RCC 7860 (cell line): ENCODE measurements around the gene ZDHHC23.

ENCODE experiments used
- DNase-seq: peaks from one replicate; pipeline ENCODE4 v3.0.0-alpha.2; 2015; ENCODE audit warnings: low spot score
- FAIRE-seq: peaks from 2 replicates; lab custom pipeline; 2012; peaks lifted over from hg19 to GRCh38; lab: Jason Lieb, UNC

Gene ZDHHC23, protein sequence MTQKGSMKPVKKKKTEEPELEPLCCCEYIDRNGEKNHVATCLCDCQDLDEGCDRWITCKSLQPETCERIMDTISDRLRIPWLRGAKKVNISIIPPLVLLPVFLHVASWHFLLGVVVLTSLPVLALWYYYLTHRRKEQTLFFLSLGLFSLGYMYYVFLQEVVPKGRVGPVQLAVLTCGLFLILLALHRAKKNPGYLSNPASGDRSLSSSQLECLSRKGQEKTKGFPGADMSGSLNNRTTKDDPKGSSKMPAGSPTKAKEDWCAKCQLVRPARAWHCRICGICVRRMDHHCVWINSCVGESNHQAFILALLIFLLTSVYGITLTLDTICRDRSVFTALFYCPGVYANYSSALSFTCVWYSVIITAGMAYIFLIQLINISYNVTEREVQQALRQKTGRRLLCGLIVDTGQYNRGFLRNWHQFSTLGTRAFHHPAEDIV

GRCh38 chr3:113947372-113948014 lies at the start of gene ZDHHC23:
Gene ZDHHC23, plus strand, starts transcription at chr3:113948013. Its CDS starts 790 bp downstream, at chr3:113948803.
- FAIRE-seq (no peak), DNase-seq (peak; percentile 51)

GRCh38 chr3:113898892-113899291 lies 48.9 kb upstream of the ZDHHC23 start:
- FAIRE-seq: no peak
- DNase-seq: no peak

DNA sequence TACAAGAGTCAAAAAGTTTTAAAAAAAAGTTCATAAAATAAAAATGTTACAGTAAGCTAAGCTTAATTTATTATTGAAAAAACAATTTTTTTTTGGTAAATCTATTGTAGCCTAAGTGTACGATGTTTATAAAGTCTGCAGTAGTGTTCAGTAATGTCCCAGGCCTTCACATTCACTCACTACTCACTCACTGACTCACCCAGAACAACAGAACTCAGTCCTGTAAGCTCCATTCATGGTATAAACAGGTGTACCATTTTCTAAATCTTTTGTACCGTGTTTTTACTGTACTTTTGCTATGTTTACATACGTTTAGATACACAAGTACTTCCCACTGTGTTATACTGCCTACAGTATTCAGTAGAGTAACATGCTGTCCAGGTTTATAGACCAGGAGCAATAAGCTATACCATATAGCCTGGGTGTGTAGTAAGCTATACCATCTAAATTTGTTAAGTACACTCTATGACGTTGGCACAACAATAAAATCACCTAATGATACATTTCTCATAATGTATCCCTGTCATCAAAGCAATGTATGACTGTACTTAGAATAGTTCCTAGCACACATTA lies 41.2 kb upstream of the ZDHHC23 start:
- FAIRE-seq (no peak), DNase-seq (peak; percentile 1)

GRCh38 chr3:113908133-113908532 lies 39.7 kb upstream of the ZDHHC23 start:
- DNase-seq (no peak), FAIRE-seq (no peak)

DNA sequence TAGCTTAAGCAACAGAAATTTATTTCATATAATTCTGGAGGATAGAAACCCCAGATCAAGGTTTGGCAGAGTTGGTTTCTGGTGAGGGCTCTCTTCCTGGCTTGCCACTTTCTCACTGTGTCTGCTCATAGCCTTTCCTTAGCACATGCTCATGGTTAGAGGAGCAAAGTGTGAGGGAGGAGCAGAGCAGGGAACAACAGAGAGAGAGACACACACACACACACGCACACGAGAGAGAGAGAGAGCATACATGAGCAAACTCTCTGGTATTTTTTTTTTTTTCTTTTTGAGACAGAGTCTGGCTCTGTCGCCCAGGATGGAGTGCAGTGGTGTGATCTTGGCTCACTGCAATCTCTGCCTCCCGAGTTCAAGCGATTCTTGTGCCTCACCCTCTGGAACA lies 36.8 kb upstream of the ZDHHC23 start:
- FAIRE-seq (no peak), DNase-seq (no peak)

- FAIRE-seq (peak; percentile 72), DNase-seq (peak; percentile 56)
Measured at GRCh38 chr3:113912552-113913236, 35.1 kb upstream of the ZDHHC23 start.

GRCh38 chr3:113914646-113915045 lies 33.2 kb upstream of the ZDHHC23 start:
- FAIRE-seq (no peak), DNase-seq (no peak)

GRCh38 chr3:113927556-113927955 lies 20.3 kb upstream of the ZDHHC23 start:
- FAIRE-seq: no peak
- DNase-seq: no peak

DNA sequence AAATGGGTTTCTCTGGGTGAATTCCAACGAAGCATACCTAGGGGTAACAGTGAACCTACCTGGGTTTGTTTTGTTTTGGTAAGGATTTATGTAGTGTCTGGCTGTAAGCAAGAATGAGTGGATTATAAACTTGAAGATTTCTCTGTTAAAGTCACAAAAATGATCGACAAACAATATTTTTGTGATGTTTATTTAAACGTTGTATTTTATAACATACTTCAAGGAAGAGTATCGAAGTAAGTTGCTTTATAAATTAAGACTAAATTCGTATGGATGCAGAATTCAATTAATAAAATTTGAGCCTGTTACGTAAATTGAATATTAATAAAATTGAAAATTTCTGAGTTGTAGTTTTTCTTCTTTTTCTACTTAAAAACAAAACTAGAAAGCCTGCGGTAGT lies 982 bp upstream of the ZDHHC23 start:
- no peak for DNase-seq
- peak; percentile 4 for FAIRE-seq

DNA sequence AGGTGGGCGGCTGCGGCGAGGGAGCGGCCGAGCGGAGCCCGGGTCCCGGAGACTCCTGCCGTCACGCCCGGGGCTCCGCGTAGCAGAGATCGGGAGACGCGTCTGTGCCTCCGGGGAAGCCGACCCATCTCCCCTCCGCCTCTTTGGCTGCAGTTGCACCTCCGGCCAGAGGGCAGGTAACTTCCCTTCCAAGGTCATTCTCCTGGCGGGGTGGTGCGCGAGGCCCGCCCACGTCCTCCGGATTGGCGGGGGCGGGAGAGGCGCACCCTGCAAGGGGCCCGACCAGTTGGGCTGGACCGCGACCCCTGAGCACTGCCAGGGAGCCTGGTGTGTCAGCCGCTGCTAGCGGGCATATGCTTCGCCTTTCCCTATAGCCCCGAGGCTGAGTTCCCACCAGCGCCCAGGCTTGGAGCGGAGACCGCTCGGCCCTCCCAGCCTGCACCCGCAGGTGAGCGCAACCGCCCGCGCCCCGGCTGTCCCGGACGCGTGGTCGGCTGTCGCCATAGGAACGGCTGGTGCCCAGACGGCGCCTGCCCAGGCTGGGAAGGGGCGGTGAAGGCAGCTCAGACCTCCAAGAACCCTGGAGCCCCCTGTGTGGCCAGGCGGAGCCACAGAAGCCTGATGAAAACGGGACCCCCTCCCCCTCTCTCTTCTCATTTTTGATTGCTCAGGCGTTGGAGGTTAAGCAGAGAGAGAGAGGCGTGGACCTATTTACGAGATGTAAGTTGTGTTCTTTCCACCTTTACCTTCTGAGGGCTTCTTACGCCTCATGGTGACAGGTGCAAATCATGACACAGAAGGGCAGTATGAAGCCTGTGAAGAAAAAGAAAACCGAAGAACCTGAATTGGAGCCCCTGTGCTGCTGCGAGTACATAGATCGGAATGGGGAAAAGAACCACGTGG lies 453 bp downstream of the ZDHHC23 start:
- DNase-seq: no peak
- FAIRE-seq: no peak

GRCh38 chr3:113952921-113953320 lies 5.1 kb downstream of the ZDHHC23 start:
- FAIRE-seq (no peak), DNase-seq (no peak)

DNA sequence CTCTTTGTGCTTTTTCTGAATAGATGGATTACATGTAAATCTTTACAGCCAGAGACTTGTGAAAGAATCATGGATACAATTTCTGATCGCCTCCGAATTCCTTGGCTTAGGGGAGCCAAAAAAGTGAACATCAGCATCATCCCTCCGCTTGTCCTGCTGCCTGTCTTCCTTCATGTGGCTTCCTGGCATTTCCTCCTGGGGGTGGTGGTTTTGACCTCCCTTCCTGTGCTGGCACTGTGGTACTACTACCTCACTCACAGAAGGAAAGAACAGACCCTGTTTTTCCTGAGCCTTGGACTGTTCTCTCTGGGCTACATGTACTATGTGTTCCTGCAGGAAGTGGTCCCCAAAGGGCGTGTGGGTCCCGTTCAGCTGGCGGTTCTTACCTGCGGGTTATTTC lies 5.9 kb downstream of the ZDHHC23 start:
- DNase-seq (no peak), FAIRE-seq (no peak)

DNA sequence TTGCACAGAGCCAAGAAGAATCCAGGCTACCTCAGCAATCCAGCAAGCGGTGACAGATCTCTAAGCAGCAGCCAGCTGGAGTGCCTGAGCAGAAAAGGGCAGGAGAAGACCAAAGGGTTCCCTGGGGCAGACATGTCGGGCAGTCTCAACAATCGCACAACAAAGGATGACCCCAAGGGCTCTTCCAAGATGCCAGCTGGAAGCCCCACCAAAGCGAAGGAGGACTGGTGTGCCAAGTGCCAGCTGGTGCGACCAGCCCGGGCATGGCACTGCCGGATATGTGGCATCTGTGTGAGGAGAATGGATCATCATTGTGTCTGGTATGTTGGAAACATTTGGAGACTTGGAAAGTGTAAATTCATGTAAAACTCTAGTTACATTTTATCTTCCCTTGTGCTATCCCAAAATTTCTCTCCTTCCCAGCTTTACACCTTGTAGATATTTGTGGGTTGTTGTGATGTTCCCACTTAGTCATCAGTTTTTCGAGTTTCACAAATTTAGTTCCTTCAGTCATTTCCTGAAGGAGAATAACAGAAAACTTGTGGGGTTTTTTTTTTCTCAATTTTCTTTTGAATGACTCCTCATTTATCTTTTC lies 6.4 kb downstream of the ZDHHC23 start:
- DNase-seq (no peak), FAIRE-seq (no peak)

GRCh38 chr3:113963879-113964278 lies 16.1 kb downstream of the ZDHHC23 start:
- DNase-seq (no peak), FAIRE-seq (no peak)

DNA sequence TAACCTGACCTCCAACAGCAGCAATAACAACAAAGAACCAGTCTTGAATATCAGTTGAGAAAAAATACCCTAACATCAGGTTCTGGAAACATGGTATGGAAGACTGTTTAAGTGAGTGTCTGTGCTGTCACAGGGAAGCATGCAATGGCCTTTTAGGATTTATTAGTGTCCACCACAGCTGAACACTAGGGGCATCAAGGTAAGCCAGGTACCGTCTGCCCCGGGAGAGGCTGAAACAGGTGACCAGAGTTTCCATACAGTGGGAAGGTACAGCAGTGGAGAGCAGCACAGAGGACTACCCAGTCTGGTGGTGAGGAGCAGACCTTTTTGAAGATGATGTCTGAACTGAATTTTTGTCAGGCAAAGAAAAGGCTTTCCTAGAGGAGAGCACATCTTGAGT lies 18.4 kb downstream of the ZDHHC23 start:
- DNase-seq: no peak
- FAIRE-seq: no peak

- FAIRE-seq (no peak), DNase-seq (no peak)
Measured at GRCh38 chr3:113968986-113969385, 21.2 kb downstream of the ZDHHC23 start.

DNA sequence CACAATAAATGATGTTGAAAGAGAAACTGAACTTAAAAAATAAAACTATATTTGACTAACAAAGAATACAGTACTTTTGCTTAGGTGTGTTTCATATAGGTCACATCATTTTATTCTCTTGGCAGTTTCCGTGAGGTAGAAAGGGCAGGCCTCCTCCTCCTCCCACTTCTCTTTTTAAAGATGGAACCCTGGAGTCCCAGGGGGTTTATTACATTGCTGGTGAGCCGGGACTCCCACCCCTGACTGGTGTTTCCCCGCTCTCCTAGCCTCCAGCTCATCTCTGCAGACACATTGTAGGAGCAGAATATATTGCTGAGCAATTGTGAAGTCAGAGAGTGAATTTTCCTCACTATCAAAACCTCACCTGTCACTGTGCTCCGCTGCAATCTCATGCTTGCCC lies 30.0 kb downstream of the ZDHHC23 start:
- no peak for FAIRE-seq
- no peak for DNase-seq

- FAIRE-seq: no peak
- no peak for DNase-seq
Measured at GRCh38 chr3:113979916-113980315, 32.1 kb downstream of the ZDHHC23 start.

DNA sequence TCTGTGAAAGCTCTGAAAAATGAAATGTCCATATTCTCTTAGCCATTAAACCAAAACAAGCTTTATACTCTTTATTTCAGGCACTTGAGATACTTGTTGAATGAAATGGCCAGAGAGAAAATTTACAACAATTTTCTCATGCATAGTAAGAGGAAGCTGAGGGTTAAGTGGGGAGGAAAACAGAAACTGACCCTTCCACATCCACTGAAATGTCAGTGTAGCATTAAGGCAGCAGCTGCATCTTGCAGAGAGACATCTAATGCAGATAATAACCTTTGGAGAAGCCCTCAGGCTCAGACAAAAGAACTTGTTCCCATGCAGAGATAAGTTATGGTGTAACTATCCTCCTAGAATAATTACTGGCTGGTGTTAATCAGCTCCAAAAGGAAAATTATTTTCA lies 34.0 kb downstream of the ZDHHC23 start:
- no peak for DNase-seq
- no peak for FAIRE-seq

DNA sequence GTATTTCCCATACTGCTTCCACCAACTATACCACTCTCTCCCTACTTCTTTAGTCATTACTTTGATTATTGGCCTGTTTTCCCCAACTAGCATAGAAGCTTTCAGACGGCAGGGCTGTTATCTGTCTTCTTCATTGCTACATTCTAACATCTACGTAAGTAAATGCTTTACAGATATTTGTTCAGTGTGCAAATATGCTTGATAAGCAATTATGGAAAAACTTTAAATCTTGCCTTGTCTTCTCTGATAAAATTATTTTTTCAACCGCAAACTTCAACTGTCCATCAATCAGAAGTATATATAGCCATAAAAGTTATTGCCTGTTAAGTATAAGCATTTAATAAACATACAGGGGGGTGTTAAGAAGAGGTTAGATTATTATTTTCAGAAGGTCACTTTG lies 35.7 kb downstream of the ZDHHC23 start:
- DNase-seq (no peak), FAIRE-seq (no peak)
